ENCODE results near the gene WBP2.

The WBP2 gene

GRCh38 chr17:75844530-75845057 lies 10.5 kb downstream of the WBP2 start:
- peak overlapping the region; percentile 64 for H3K9ac ChIP-seq (ENCODE audit: insufficient read length, low read depth)
- DNase-seq (ENCODE audit: low read depth, low spot score): no peak
- peaks cover 44% of the 10 kb centered on the region for H3K36me3 ChIP-seq (ENCODE audit: insufficient read depth, insufficient read length, low read length)
- TF ChIP-seq ZNF274 (IDR thresholded peaks at IDR 0.05; ENCODE audit: low read depth, low read length) (no peak), YY1 (IDR thresholded peaks at IDR 0.05; ENCODE audit: insufficient read depth, insufficient read length) (no peak), SUZ12 (IDR thresholded peaks at IDR 0.05; ENCODE audit: extremely low read depth, insufficient read depth, insufficient read length) (no peak)
- no peaks in the 10 kb centered on the region for H3K27me3 ChIP-seq (ENCODE audit: insufficient read depth, insufficient read length)
- H3K9me3 ChIP-seq (ENCODE audit: insufficient read depth, low read length): no peaks in the 10 kb centered on the region
- no peak overlapping the region for H3K4me3 ChIP-seq (ENCODE audit: insufficient read length, low read depth)
- H3K4me1 ChIP-seq (ENCODE audit: insufficient read depth, insufficient read length): peaks cover 41% of the 10 kb centered on the region

- TF ChIP-seq ZNF274 (IDR thresholded peaks at IDR 0.05; ENCODE audit: low read depth, low read length) (no peak), SUZ12 (IDR thresholded peaks at IDR 0.05; ENCODE audit: extremely low read depth, insufficient read depth, insufficient read length) (no peak), YY1 (IDR thresholded peaks at IDR 0.05; ENCODE audit: insufficient read depth, insufficient read length) (no peak)
- DNase-seq (ENCODE audit: low read depth, low spot score): no peak
- H3K9ac ChIP-seq (ENCODE audit: insufficient read length, low read depth): peak within 1 kb of the TSS; percentile 64
- H3K27me3 ChIP-seq (ENCODE audit: insufficient read depth, insufficient read length): no peaks in the 10 kb centered on the region
- peaks cover 41% of the 10 kb centered on the region for H3K4me1 ChIP-seq (ENCODE audit: insufficient read depth, insufficient read length)
- no peak within 1 kb of the TSS for H3K4me3 ChIP-seq (ENCODE audit: insufficient read length, low read depth)
- H3K9me3 ChIP-seq (ENCODE audit: insufficient read depth, low read length): no peaks in the 10 kb centered on the region
- peaks cover 37% of the 10 kb centered on the region for H3K36me3 ChIP-seq (ENCODE audit: insufficient read depth, insufficient read length, low read length)
Measured at GRCh38 chr17:75843577-75844529, 11.3 kb downstream of the WBP2 start, which contains the start of gene UNC13D. Gene UNC13D, minus strand, starts transcription at chr17:75844404. Its CDS starts 67 bp downstream, at chr17:75844337.

- no peak overlapping the region for H3K4me3 ChIP-seq (ENCODE audit: insufficient read length, low read depth)
- H3K27me3 ChIP-seq (ENCODE audit: insufficient read depth, insufficient read length): no peaks in the 10 kb centered on the region
- no peaks in the 10 kb centered on the region for H3K9me3 ChIP-seq (ENCODE audit: insufficient read depth, low read length)
- TF ChIP-seq YY1 (IDR thresholded peaks at IDR 0.05; ENCODE audit: insufficient read depth, insufficient read length) (no peak), SUZ12 (IDR thresholded peaks at IDR 0.05; ENCODE audit: extremely low read depth, insufficient read depth, insufficient read length) (no peak), ZNF274 (IDR thresholded peaks at IDR 0.05; ENCODE audit: low read depth, low read length) (no peak)
- H3K36me3 ChIP-seq (ENCODE audit: insufficient read depth, insufficient read length, low read length): peaks cover 29% of the 10 kb centered on the region
- no peak for DNase-seq (ENCODE audit: low read depth, low spot score)
- no peak overlapping the region for H3K9ac ChIP-seq (ENCODE audit: insufficient read length, low read depth)
- H3K4me1 ChIP-seq (ENCODE audit: insufficient read depth, insufficient read length): peaks cover 44% of the 10 kb centered on the region
Measured at GRCh38 chr17:75842963-75843576, 12.1 kb downstream of the WBP2 start.

- no peaks in the 10 kb centered on the region for H3K27me3 ChIP-seq (ENCODE audit: insufficient read depth, insufficient read length)
- H3K9ac ChIP-seq (ENCODE audit: insufficient read length, low read depth): no peak overlapping the region
- DNase-seq (ENCODE audit: low read depth, low spot score): no peak
- H3K36me3 ChIP-seq (ENCODE audit: insufficient read depth, insufficient read length, low read length): peaks cover 22% of the 10 kb centered on the region
- H3K4me3 ChIP-seq (ENCODE audit: insufficient read length, low read depth): no peak overlapping the region
- H3K4me1 ChIP-seq (ENCODE audit: insufficient read depth, insufficient read length): peaks cover 47% of the 10 kb centered on the region
- TF ChIP-seq SUZ12 (IDR thresholded peaks at IDR 0.05; ENCODE audit: extremely low read depth, insufficient read depth, insufficient read length) (no peak), ZNF274 (IDR thresholded peaks at IDR 0.05; ENCODE audit: low read depth, low read length) (no peak), YY1 (IDR thresholded peaks at IDR 0.05; ENCODE audit: insufficient read depth, insufficient read length) (no peak)
- H3K9me3 ChIP-seq (ENCODE audit: insufficient read depth, low read length): no peaks in the 10 kb centered on the region
Measured at GRCh38 chr17:75842411-75842810, 12.7 kb downstream of the WBP2 start.

- TF ChIP-seq ZNF274 (IDR thresholded peaks at IDR 0.05; ENCODE audit: low read depth, low read length) (no peak), YY1 (IDR thresholded peaks at IDR 0.05; ENCODE audit: insufficient read depth, insufficient read length) (no peak), SUZ12 (IDR thresholded peaks at IDR 0.05; ENCODE audit: extremely low read depth, insufficient read depth, insufficient read length) (no peak)
- H3K9ac ChIP-seq (ENCODE audit: insufficient read length, low read depth): peak overlapping the region; percentile 62
Measured at GRCh38 chr17:75840799-75841164, 14.4 kb downstream of the WBP2 start.

GRCh38 chr17:75839942-75840798 lies 15.0 kb downstream of the WBP2 start:
- DNase-seq (ENCODE audit: low read depth, low spot score): no peak
- Histone ChIP-seq H3K4me3 (ENCODE audit: insufficient read length, low read depth) (no peak overlapping the region), H3K4me1 (ENCODE audit: insufficient read depth, insufficient read length) (peaks cover 32% of the 10 kb centered on the region), H3K36me3 (ENCODE audit: insufficient read depth, insufficient read length, low read length) (peaks cover 2% of the 10 kb centered on the region), H3K27me3 (ENCODE audit: insufficient read depth, insufficient read length) (no peaks in the 10 kb centered on the region), H3K9me3 (ENCODE audit: insufficient read depth, low read length) (no peaks in the 10 kb centered on the region), H3K9ac (ENCODE audit: insufficient read length, low read depth) (peak overlapping the region; percentile 62)
- TF ChIP-seq YY1 (IDR thresholded peaks at IDR 0.05; ENCODE audit: insufficient read depth, insufficient read length) (no peak), SUZ12 (IDR thresholded peaks at IDR 0.05; ENCODE audit: extremely low read depth, insufficient read depth, insufficient read length) (no peak), ZNF274 (IDR thresholded peaks at IDR 0.05; ENCODE audit: low read depth, low read length) (no peak)

More at GRCh38 chr17:75840799-75841164, 14.4 kb downstream of the WBP2 start:
- Histone ChIP-seq H3K27me3 (ENCODE audit: insufficient read depth, insufficient read length) (no peaks in the 10 kb centered on the region), H3K4me3 (ENCODE audit: insufficient read length, low read depth) (no peak overlapping the region), H3K9me3 (ENCODE audit: insufficient read depth, low read length) (no peaks in the 10 kb centered on the region), H3K4me1 (ENCODE audit: insufficient read depth, insufficient read length) (peaks cover 37% of the 10 kb centered on the region), H3K36me3 (ENCODE audit: insufficient read depth, insufficient read length, low read length) (peaks cover 6% of the 10 kb centered on the region)
- DNase-seq (ENCODE audit: low read depth, low spot score): no peak

All from NT2/D1 (cell line).